Measurements from ENCODE around the gene ACTR3.

The ACTR3 gene

GRCh38 chr2:113964436-113964835, 74.5 kb downstream of the ACTR3 start:
- no peak overlapping the region for H3K4me3 ChIP-seq (ENCODE audit: low read depth, low read length)
- TF ChIP-seq CTCF (IDR thresholded peaks at IDR 0.05; ENCODE audit: control insufficient read depth, extremely low read depth, insufficient read depth), result no peak
- DNase-seq (ENCODE audit: low read depth), result no peak

- no peak overlapping the region for H3K4me3 ChIP-seq (ENCODE audit: low read depth, low read length)
- peak; percentile 54 for DNase-seq (ENCODE audit: low read depth)
- no peak for TF ChIP-seq CTCF (IDR thresholded peaks at IDR 0.05; ENCODE audit: control insufficient read depth, extremely low read depth, insufficient read depth)
Measured at GRCh38 chr2:113965228-113965627, 75.3 kb downstream of the ACTR3 start.

- DNase-seq (ENCODE audit: low read depth), result peak; percentile 59
- peak; percentile 65 for TF ChIP-seq CTCF (IDR thresholded peaks at IDR 0.05; ENCODE audit: control insufficient read depth, extremely low read depth, insufficient read depth)
Measured at GRCh38 chr2:113965644-113966043, 75.8 kb downstream of the ACTR3 start.

GRCh38 chr2:113966171-113966570, 76.3 kb downstream of the ACTR3 start:
- H3K4me3 ChIP-seq (ENCODE audit: low read depth, low read length), result no peak overlapping the region
- no peak for TF ChIP-seq CTCF (IDR thresholded peaks at IDR 0.05; ENCODE audit: control insufficient read depth, extremely low read depth, insufficient read depth)
- DNase-seq (ENCODE audit: low read depth), result no peak

More at GRCh38 chr2:113965644-113966043, 75.8 kb downstream of the ACTR3 start:
- H3K4me3 ChIP-seq (ENCODE audit: low read depth, low read length), result no peak overlapping the region

- TF ChIP-seq CTCF (IDR thresholded peaks at IDR 0.05; ENCODE audit: control insufficient read depth, extremely low read depth, insufficient read depth), result no peak
- H3K4me3 ChIP-seq (ENCODE audit: low read depth, low read length), result no peak overlapping the region
- peak; percentile 92 for DNase-seq (ENCODE audit: low read depth)
Measured at GRCh38 chr2:113966832-113967231, 76.9 kb downstream of the ACTR3 start.

- no peak overlapping the region for H3K4me3 ChIP-seq (ENCODE audit: low read depth, low read length)
- DNase-seq (ENCODE audit: low read depth), result no peak
- TF ChIP-seq CTCF (IDR thresholded peaks at IDR 0.05; ENCODE audit: control insufficient read depth, extremely low read depth, insufficient read depth), result no peak
Measured at GRCh38 chr2:113967272-113967671, 77.4 kb downstream of the ACTR3 start.

GRCh38 chr2:113972766-113973165, 82.9 kb downstream of the ACTR3 start:
- DNase-seq (ENCODE audit: low read depth), result no peak
- TF ChIP-seq CTCF (IDR thresholded peaks at IDR 0.05; ENCODE audit: control insufficient read depth, extremely low read depth, insufficient read depth), result no peak
- no peak overlapping the region for H3K4me3 ChIP-seq (ENCODE audit: low read depth, low read length)

All from LNCaP clone FGC (cell line).